H54 (cell line): ENCODE measurements around the gene TSPAN6.
A peak's percentile ranks its signal among the peaks of the same experiment; 100 is the strongest.

ENCODE experiments used
- DNase-seq: peaks from one replicate; pipeline ENCODE4 v3.0.0; 2011; ENCODE audit warnings: low spot score, mixed read lengths; ENCODE audit not compliant: insufficient read length
- FAIRE-seq: peaks from 3 replicates; lab custom pipeline; 2011; peaks lifted over from hg19 to GRCh38; lab: Jason Lieb, UNC
- POLR2A ChIP-seq: IDR thresholded peaks from 2 replicates; pipeline ENCODE4 v1.6.1; 2011; ENCODE audit warnings: low read depth, mild to moderate bottlenecking, low read length

Gene TSPAN6

GRCh38 chrX:100658941-100659381 is 22.4 kb upstream of the TSPAN6 start:
- no peak for FAIRE-seq

GRCh38 chrX:100654261-100654660 is 17.7 kb upstream of the TSPAN6 start:
- peak; percentile 33 for FAIRE-seq

More at GRCh38 chrX:100658941-100659381, 22.4 kb upstream of the TSPAN6 start:
- no peak for DNase-seq
- TF ChIP-seq POLR2A: no peak

GRCh38 chrX:100652266-100652665 is 15.7 kb upstream of the TSPAN6 start:
- no peak for TF ChIP-seq POLR2A
- FAIRE-seq (no peak), DNase-seq (no peak)

More at GRCh38 chrX:100654261-100654660, 17.7 kb upstream of the TSPAN6 start:
- no peak for TF ChIP-seq POLR2A
- no peak for DNase-seq

- no peak for TF ChIP-seq POLR2A
- FAIRE-seq: no peak
Measured at GRCh38 chrX:100650841-100651240, 14.2 kb upstream of the TSPAN6 start.

GRCh38 chrX:100649550-100650356 is 13.1 kb upstream of the TSPAN6 start:
- no peak for FAIRE-seq
- TF ChIP-seq POLR2A: no peak
- DNase-seq: no peak

More at GRCh38 chrX:100650841-100651240, 14.2 kb upstream of the TSPAN6 start:
- DNase-seq: no peak

GRCh38 chrX:100648458-100649417 is 12.1 kb upstream of the TSPAN6 start:
- FAIRE-seq (no peak), DNase-seq (no peak)
- no peak for TF ChIP-seq POLR2A

GRCh38 chrX:100647739-100648138 is 11.1 kb upstream of the TSPAN6 start:
- no peak for TF ChIP-seq POLR2A
- no peak for DNase-seq
- FAIRE-seq: no peak

- FAIRE-seq: no peak
- DNase-seq: no peak
- TF ChIP-seq POLR2A: no peak
Measured at GRCh38 chrX:100647095-100647494, 10.5 kb upstream of the TSPAN6 start.

- no peak for DNase-seq
- no peak for TF ChIP-seq POLR2A
- no peak for FAIRE-seq
Measured at GRCh38 chrX:100645106-100645505, 8.5 kb upstream of the TSPAN6 start.

GRCh38 chrX:100643956-100644860 is 7.6 kb upstream of the TSPAN6 start, which contains the start of gene SRPX2:
TSS of gene SRPX2 (plus strand) at chrX:100644199. CDS start at chrX:100646323, 2,124 bp downstream.
- peak; percentile 33 for DNase-seq
- TF ChIP-seq POLR2A: no peak
- peak; percentile 97 for FAIRE-seq

GRCh38 chrX:100643212-100643611 is 6.6 kb upstream of the TSPAN6 start:
- FAIRE-seq (no peak), DNase-seq (no peak)
- no peak for TF ChIP-seq POLR2A

- no peak for TF ChIP-seq POLR2A
- FAIRE-seq: no peak
- DNase-seq: no peak
Measured at GRCh38 chrX:100642290-100642689, 5.7 kb upstream of the TSPAN6 start.

GRCh38 chrX:100635989-100636320 is 651 bp downstream of the TSPAN6 start:
- no peak for DNase-seq
- FAIRE-seq: no peak
- no peak for TF ChIP-seq POLR2A
